Neural progenitor cell (in vitro differentiated cells): ENCODE data around the gene MACROD2.

Experiments
- CTCF ChIP-seq: fragments of 200-600 bp; sonication (generic); IDR thresholded peaks from 2 replicates; pipeline ENCODE4 v1.5.1; 2017; ENCODE audit warnings: antibody characterized with exemption, mild to moderate bottlenecking
- EZH2 ChIP-seq: fragments of 200-600 bp; sonication (generic); IDR thresholded peaks from 2 replicates; pipeline ENCODE4 v1.6.1; 2017; ENCODE audit warnings: antibody characterized with exemption, mild to moderate bottlenecking, moderate library complexity
- EZH2phosphoT487 ChIP-seq: fragments of 200-600 bp; sonication (generic); IDR thresholded peaks from 2 replicates; pipeline ENCODE4 v1.6.1; 2017; ENCODE audit warnings: antibody characterized with exemption

- TF ChIP-seq EZH2 (no peak), CTCF (no peak), EZH2phosphoT487 (no peak)
Observed at GRCh38 chr20:14067603-14068002, 72.3 kb downstream of the MACROD2 start.
